Suprapubic skin (tissue), 4 donors: ENCODE measurements around the gene DDX4. TPM values are rescaled to one million over a fixed set of nuclear protein-coding genes. Genes with fewer than 3 reads are reported as not detected.

ENCODE experiments used
- DNase-seq, 2 donors: peaks; one replicate each; pipeline ENCODE4 v3.0.0-alpha.2; 2019; ENCODE audit warnings: low spot score in 2 of 2
- H3K27ac ChIP-seq: fragments of 200-600 bp; sonication (generic); one replicate; pipeline ENCODE4 v1.5.1; 2019
- H3K27me3 ChIP-seq: fragments of 200-600 bp; sonication (generic); one replicate; pipeline ENCODE4 v1.5.1; 2019
- H3K36me3 ChIP-seq: fragments of 200-600 bp; sonication (generic); one replicate; pipeline ENCODE4 v1.5.1; 2019
- H3K4me1 ChIP-seq: fragments of 200-600 bp; sonication (generic); one replicate; pipeline ENCODE4 v1.5.1; 2019
- H3K4me3 ChIP-seq: fragments of 200-600 bp; sonication (generic); one replicate; pipeline ENCODE4 v1.5.1; 2019; ENCODE audit warnings: mild to moderate bottlenecking
- H3K9me3 ChIP-seq: fragments of 200-600 bp; sonication (generic); one replicate; pipeline ENCODE4 v1.5.1; 2019
- EP300 ChIP-seq: sonication (generic); formaldehyde crosslinking; IDR thresholded peaks from one replicate; pipeline ENCODE4 v1.6.1; 2017; ENCODE audit warnings: antibody characterized with exemption
- POLR2A ChIP-seq, 2 donors: fragments of 450-650 bp; IDR thresholded peaks; one replicate each; pipeline ENCODE4 v1.6.1; 2017; ENCODE audit warnings: antibody characterized with exemption in 2 of 2, mild to moderate bottlenecking in 2 of 2, moderate library complexity in 2 of 2
- POLR2AphosphoS5 ChIP-seq, 3 donors: sonication (generic); formaldehyde crosslinking; IDR thresholded peaks; one replicate each; pipeline ENCODE4 v1.6.1; 2017; ENCODE audit warnings: antibody characterized with exemption in 3 of 3
- WGBS: methylation state at CpG from one replicate; pipeline ENCODE4 v1.1.5; 2018; 5-methylcytosine and 5-hydroxymethylcytosine counted together
- total RNA-seq, 4 donors: library from RNA; depleted of rRNA; stranded (reverse); fragments of >200 nt; gene quantifications; one replicate each; pipeline ENCODE4 v1.1.0, GENCODE V29; 2016
- TF ChIP-seq, protein P1 (sequence below), 2 donors: fragments of 200-600 bp in 1 of 2; fragments of 450-650 bp in 1 of 2; sonication (generic) in 1 of 2; IDR thresholded peaks; one replicate each; pipeline ENCODE4 v1.5.1; 2016 to 2019; ENCODE audit warnings: antibody characterized with exemption in 2 of 2, mild to moderate bottlenecking in 1 of 2, moderate library complexity in 1 of 2

DDX4 gene
- total RNA-seq, 4 donors from 2014 or later, result not detected

DNA sequence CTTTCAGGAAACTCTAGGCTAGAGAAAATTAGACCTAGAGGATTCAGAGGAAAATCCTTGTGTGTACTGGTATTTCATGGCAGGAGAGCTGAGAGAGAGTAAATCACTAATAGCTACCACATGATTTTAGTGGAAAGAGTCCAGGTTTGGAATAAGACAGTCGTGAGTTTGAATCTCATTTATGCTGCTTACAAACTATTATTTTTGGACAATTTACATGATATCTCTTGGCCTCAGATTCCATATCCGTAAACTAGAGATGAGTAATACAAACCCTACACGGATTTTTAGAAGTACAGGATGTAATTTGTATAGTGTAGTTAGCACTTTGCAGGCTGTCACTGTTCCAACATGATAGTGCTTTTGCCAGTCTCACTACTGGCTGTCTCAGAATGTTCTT, 116.0 kb downstream of the DDX4 start:
- Histone ChIP-seq H3K27me3 (no peaks in the 10 kb centered on the region), H3K9me3 (no peaks in the 10 kb centered on the region), H3K4me3 (no peak overlapping the region), H3K36me3 (no peaks in the 10 kb centered on the region), H3K27ac (no peak overlapping the region), H3K4me1 (peaks cover 12% of the 10 kb centered on the region)
- no peak for DNase-seq
- TF ChIP-seq EP300 (no peak), POLR2A (IDR thresholded peaks at IDR 0.05) (no peak), POLR2AphosphoS5 (IDR thresholded peaks at IDR 0.05) (no peak)
- TF ChIP-seq, protein P1, sequence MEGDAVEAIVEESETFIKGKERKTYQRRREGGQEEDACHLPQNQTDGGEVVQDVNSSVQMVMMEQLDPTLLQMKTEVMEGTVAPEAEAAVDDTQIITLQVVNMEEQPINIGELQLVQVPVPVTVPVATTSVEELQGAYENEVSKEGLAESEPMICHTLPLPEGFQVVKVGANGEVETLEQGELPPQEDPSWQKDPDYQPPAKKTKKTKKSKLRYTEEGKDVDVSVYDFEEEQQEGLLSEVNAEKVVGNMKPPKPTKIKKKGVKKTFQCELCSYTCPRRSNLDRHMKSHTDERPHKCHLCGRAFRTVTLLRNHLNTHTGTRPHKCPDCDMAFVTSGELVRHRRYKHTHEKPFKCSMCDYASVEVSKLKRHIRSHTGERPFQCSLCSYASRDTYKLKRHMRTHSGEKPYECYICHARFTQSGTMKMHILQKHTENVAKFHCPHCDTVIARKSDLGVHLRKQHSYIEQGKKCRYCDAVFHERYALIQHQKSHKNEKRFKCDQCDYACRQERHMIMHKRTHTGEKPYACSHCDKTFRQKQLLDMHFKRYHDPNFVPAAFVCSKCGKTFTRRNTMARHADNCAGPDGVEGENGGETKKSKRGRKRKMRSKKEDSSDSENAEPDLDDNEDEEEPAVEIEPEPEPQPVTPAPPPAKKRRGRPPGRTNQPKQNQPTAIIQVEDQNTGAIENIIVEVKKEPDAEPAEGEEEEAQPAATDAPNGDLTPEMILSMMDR (IDR thresholded peaks at IDR 0.05), result no peak
- WGBS, result 26% methylated on average over 3 of the region's 3 CpGs

DNA sequence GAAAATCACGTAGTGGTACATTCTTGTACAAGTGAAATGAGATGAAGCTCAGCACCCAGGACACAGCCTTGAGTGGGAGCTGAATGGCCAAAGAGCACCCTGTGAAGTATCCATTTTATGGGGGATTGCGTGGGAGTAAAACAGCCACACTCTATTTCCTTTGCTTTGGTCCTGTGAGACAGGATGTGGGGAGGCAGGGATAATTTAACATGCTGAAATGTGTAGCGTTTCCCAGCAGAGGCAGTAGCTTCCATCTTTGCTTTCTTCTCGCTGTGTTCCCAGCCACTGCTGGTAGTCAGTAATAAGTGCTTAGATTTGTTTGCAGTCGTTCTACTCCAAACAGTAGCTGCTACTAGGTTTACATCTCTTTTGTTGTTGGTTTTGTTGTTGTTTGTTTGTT, 117.6 kb downstream of the DDX4 start:
- H3K4me3 ChIP-seq, result no peak overlapping the region
- no peaks in the 10 kb centered on the region for H3K36me3 ChIP-seq
- 76% methylated on average over 5 of the region's 5 CpGs for WGBS
- peaks cover 12% of the 10 kb centered on the region for H3K4me1 ChIP-seq
- no peaks in the 10 kb centered on the region for H3K9me3 ChIP-seq
- H3K27ac ChIP-seq, result no peak overlapping the region
- TF ChIP-seq, protein P1 (IDR thresholded peaks at IDR 0.05), result no peak
- TF ChIP-seq EP300, result no peak
- no peak for TF ChIP-seq POLR2AphosphoS5 (IDR thresholded peaks at IDR 0.05)
- TF ChIP-seq POLR2A (IDR thresholded peaks at IDR 0.05), result no peak
- H3K27me3 ChIP-seq, result no peaks in the 10 kb centered on the region
- no peak for DNase-seq

DNA sequence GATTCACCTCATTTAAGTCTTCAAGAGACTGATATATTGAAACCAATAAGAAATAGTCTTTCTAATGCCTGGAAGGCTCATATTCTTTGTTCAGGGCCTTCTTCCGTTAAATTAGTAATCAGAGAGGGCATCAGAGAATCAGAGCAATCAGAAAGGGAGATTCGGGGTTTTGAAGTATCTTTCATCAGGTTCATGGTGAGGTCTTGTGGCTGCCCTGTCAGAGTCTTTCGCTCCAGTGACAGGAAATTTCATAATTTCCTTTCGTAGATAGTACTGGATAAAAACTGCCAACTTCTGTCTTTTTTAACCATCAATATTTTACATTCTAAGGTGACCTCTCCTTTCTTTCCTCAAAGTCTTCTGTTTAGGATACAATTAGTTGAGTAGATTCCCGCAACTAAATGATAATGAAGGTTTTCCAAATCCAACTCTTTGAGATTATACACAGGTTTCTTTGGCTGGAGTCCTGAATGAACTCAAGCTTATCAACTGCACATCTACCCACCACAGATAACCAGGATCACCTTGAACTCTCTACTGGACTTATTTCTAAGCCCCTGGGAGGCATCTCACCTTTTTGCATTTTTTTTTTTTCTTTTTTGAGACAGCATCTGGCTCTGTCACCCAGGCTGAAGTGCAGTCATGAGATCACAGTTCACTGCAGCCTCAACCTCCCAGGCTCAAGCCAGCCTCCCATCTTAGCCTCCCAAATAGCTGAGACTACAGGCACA, 118.8 kb downstream of the DDX4 start:
- DNase-seq, result no peak
- no peak overlapping the region for H3K27ac ChIP-seq
- H3K4me3 ChIP-seq, result no peak overlapping the region
- no peaks in the 10 kb centered on the region for H3K9me3 ChIP-seq
- 77% methylated on average over 5 of the region's 5 CpGs for WGBS
- no peaks in the 10 kb centered on the region for H3K27me3 ChIP-seq
- no peaks in the 10 kb centered on the region for H3K36me3 ChIP-seq
- peaks cover 12% of the 10 kb centered on the region for H3K4me1 ChIP-seq
- TF ChIP-seq EP300 (no peak), POLR2A (IDR thresholded peaks at IDR 0.05) (no peak), POLR2AphosphoS5 (IDR thresholded peaks at IDR 0.05) (no peak)
- TF ChIP-seq, protein P1 (IDR thresholded peaks at IDR 0.05), result no peak

DNA sequence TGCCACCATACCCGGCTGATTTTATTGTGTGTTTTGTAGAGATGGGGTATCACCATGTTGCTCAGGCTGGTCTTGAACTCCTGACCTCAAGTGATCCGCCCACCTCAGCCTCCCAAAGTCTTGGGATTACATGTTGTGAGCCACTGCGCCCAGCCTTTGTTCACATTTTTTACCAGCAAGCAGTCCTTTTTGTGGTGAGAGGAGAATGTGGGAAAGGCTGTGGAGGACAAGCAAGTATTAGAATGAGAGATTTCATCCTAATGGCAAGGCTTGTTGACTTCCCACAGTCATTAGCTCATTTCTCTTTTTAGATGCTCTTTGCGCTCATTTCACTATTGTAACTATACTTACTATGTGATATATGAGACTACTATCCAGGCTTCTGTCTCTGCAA, 119.4 kb downstream of the DDX4 start:
- Histone ChIP-seq H3K27me3 (no peaks in the 10 kb centered on the region), H3K9me3 (no peaks in the 10 kb centered on the region), H3K4me1 (peaks cover 12% of the 10 kb centered on the region), H3K4me3 (no peak overlapping the region), H3K36me3 (no peaks in the 10 kb centered on the region), H3K27ac (no peak overlapping the region)
- TF ChIP-seq EP300 (no peak), POLR2A (IDR thresholded peaks at IDR 0.05) (no peak), POLR2AphosphoS5 (IDR thresholded peaks at IDR 0.05) (no peak)
- TF ChIP-seq, protein P1 (IDR thresholded peaks at IDR 0.05), result no peak
- DNase-seq, result no peak
- WGBS, result 98% methylated on average over 4 of the region's 4 CpGs

DNA sequence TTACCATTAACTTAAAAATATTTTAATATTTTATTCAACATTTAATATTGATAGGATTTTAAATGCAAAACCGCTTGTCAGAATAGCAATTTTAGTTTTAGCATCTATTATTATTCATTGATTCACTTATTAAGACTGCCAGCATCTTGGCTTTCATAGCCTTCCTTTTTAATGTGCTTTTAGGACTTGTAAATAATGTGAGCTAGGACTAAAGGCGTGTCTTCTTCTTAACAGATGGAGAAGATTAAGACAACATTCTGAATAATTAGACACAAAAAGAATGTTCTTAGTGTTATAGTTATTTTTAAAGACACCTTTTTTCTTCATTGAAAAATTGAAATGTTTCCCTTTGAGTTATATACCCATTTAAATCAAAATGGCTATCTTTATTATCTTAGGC, 120.2 kb downstream of the DDX4 start:
- Histone ChIP-seq H3K36me3 (no peaks in the 10 kb centered on the region), H3K4me1 (peaks cover 9% of the 10 kb centered on the region), H3K9me3 (no peaks in the 10 kb centered on the region), H3K4me3 (no peak overlapping the region), H3K27me3 (no peaks in the 10 kb centered on the region), H3K27ac (no peak overlapping the region)
- no peak for DNase-seq
- 44% methylated on average over 2 of the region's 2 CpGs for WGBS
- TF ChIP-seq POLR2A (IDR thresholded peaks at IDR 0.05), result no peak
- TF ChIP-seq POLR2AphosphoS5 (IDR thresholded peaks at IDR 0.05), result no peak
- TF ChIP-seq EP300, result no peak
- TF ChIP-seq, protein P1 (IDR thresholded peaks at IDR 0.05), result no peak
